Cardiac fibroblast (primary cell): ENCODE measurements around the gene ARHGAP42.

Experiments used
- DNase-seq, 2 donors: peaks; one replicate each; pipeline versions ENCODE4 v3.0.0 to v3.0.0-alpha.2; 2010; ENCODE audit warnings: low read depth in 2 of 2
- H3K4me3 ChIP-seq, 2 donors: replicated peaks in 1 of 2; 1 replicate in 1 of 2; 2 replicates in 1 of 2; pipeline ENCODE4 v1.5.1; 2011; ENCODE audit warnings: low read depth in 2 of 2, low read length in 2 of 2, mild to moderate bottlenecking in 2 of 2, moderate library complexity in 1 of 2
- TF ChIP-seq, protein P1 (sequence below): IDR thresholded peaks from one replicate; pipeline ENCODE4 v1.5.1; 2011; ENCODE audit warnings: low read depth, mild to moderate bottlenecking, low read length, inconsistent platforms

The ARHGAP42 gene

DNA sequence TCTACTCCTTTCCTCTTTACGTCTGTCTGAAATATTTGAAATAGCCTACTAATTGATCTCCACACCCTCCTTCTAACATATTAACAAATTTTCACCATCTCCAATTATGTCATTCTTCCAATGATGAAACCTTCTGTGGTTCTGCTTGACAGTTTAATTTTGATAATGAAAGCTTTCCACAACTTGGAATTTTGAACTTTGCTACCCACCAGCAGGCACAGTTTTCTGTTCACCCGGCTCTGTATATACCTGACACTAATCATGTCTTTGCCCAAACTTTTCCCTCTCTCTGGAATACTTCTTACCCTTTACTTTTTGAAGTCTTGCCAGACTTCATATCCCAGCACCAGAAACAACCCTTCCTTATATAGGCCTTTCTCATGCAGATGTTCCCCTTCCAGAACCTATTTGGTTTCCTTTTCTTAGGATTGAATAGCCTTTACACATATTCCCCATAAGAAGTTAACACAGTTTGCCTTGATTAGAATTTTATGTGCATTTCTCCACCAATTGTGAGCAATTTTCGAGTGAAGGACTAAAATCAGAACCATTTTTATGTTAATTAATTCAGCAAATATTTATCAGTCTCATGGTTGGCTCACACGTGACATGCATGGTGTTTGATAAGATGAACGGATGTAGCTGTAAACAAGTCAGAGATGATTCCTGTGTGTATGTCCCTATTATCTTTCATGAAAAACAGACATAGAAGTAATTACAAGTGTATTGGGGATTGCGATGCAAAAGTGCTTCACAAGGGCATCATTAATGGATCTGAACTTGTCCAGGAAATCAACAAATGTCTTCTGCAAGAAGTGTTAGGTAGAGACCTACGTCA is 173.4 kb downstream of the ARHGAP42 start:
- TF ChIP-seq, protein P1, sequence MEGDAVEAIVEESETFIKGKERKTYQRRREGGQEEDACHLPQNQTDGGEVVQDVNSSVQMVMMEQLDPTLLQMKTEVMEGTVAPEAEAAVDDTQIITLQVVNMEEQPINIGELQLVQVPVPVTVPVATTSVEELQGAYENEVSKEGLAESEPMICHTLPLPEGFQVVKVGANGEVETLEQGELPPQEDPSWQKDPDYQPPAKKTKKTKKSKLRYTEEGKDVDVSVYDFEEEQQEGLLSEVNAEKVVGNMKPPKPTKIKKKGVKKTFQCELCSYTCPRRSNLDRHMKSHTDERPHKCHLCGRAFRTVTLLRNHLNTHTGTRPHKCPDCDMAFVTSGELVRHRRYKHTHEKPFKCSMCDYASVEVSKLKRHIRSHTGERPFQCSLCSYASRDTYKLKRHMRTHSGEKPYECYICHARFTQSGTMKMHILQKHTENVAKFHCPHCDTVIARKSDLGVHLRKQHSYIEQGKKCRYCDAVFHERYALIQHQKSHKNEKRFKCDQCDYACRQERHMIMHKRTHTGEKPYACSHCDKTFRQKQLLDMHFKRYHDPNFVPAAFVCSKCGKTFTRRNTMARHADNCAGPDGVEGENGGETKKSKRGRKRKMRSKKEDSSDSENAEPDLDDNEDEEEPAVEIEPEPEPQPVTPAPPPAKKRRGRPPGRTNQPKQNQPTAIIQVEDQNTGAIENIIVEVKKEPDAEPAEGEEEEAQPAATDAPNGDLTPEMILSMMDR, result no peak
- DNase-seq, result no peak
- H3K4me3 ChIP-seq, result no peak overlapping the region

DNA sequence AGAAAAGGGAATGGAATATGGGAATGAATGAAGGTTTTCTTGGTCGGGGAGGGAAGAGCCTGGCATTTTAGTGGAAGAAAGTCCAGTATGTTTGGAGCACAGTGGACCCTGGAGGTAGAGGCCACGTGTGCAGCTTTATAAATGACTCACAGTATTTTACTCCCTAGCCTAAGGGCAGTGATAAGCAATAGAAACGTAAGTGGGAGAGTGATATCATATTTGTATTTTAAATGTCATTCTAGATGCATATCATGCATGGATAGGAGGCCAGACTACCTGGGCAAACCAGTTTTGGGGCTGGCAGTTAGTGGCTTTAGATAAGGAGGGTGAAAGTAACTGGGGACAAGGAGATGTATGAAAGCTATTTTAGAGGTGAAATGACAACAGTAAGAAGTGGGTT is 174.1 kb downstream of the ARHGAP42 start:
- H3K4me3 ChIP-seq, result no peak overlapping the region
- no peak for DNase-seq
- TF ChIP-seq, protein P1, result no peak

DNA sequence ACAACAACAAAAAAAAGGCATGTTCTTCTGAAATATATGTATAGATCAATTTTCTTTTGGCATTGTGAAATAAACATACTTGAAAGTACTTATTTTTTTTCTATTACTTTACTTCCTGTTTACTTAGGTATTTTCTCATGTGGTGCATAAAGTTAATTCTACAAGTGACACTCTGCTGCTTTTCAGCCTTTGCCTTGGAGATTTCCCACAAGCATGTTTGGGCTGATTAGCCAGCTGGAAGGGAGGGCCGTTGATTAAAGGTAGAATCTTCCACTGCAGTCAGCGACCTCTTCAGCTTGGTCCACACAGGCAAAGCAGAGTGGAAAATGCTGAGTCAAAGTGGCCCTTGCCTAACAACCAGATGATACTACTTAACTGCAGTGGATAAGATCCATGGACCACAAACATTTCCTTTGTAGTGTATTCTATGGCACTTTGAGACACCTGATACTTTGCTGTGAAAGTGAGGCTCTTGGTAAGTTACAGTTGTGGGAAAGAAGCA is 176.0 kb downstream of the ARHGAP42 start:
- TF ChIP-seq, protein P1, result no peak
- no peak overlapping the region for H3K4me3 ChIP-seq
- DNase-seq, result peak; percentile 76 to 85

DNA sequence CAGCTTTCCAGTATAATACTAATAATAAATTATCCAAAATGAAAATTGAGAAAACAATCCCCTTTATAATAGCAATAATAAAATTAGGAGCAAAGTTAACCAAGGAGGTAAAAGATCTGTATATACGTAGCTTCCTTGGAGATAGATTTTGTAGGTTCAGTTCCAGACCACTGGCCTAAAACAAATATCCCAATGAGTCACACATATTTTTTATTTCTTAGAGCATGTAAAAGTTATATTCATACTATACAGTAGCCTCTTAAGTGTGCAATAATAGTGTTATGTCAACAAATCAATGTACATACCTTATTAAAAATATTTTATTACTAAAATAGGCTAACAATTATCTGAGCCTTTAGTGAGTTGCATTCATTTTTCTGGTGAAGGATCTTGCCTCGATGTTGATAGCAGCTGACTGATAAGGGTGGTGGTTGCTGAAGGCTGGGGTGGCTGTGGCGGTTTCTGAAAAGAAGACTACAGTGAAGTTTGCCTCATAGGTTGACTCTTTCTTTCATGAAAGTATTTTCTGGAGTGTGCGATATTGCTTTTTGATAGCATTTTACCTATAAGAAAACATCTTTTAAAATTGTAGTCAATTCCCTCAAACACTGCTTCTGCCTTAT is 178.5 kb downstream of the ARHGAP42 start:
- H3K4me3 ChIP-seq, result no peak overlapping the region
- DNase-seq, result no peak
- TF ChIP-seq, protein P1, result no peak

DNA sequence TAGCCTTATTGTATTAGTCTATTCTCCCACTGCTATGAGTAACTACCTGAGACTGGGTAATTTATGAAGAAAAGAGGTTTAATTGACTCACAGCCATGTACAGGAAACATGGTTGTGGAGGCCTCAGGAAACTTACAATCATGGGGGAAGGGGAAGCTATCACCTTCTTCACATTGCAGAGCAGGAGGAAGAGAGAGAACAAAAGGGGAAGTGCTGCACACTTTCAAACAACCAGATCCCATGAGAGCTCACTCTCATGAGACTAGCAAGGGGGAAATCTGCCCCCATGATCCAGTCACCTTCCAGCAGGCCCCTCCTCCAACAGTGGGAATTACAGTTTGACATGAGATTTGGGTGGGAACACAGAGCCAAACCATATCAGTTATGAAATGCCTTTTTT is 179.4 kb downstream of the ARHGAP42 start:
- H3K4me3 ChIP-seq, result no peak overlapping the region
- TF ChIP-seq, protein P1, result no peak
- no peak for DNase-seq

DNA sequence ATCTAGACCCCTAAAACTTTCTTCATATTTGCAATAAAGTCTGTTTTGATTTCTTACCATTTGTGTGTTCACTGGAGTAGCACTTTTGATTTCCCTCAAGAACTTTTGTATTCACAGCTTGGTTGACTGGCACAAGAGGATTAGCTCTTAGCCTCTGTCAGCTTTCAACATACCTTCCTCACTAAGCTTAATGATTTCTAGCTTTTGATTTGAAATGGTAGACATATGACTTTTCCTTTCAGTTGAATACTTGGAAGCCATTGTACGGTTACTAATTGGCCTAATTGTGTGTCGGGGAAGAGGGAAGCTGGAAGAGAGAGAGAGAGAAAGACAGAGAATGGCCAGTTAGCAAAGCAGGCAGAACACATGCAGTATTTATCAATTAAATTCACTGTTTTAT is 180.5 kb downstream of the ARHGAP42 start:
- no peak for DNase-seq
- no peak overlapping the region for H3K4me3 ChIP-seq
- TF ChIP-seq, protein P1, result no peak
